GM19468 (cell line): ENCODE results near the gene UBE2E2.

ENCODE experiments used
- ATAC-seq: cut with Tn5 transposase; IDR thresholded peaks from one replicate; pipeline ENCODE4 v1.9.1; 2021; ENCODE audit warnings: mild to moderate bottlenecking, moderate library complexity, moderate number of reproducible peaks; ENCODE audit not compliant: unreplicated experiment; ENCODE audit errors: extremely low read depth

Gene UBE2E2

GRCh38 chr3:23493889-23494288, 290.8 kb downstream of the UBE2E2 start:
- ATAC-seq = no peak

- ATAC-seq = no peak
Observed at GRCh38 chr3:23494967-23495366, 291.8 kb downstream of the UBE2E2 start.

GRCh38 chr3:23495507-23495906, 292.4 kb downstream of the UBE2E2 start:
- ATAC-seq = no peak

- ATAC-seq = no peak
Observed at GRCh38 chr3:23496165-23496564, 293.0 kb downstream of the UBE2E2 start.

- no peak for ATAC-seq
Observed at GRCh38 chr3:23497156-23497555, 294.0 kb downstream of the UBE2E2 start.

- no peak for ATAC-seq
Observed at GRCh38 chr3:23501201-23501802, 298.2 kb downstream of the UBE2E2 start.

GRCh38 chr3:23508464-23508863, 305.3 kb downstream of the UBE2E2 start:
- ATAC-seq = no peak

GRCh38 chr3:23518441-23518840, 315.3 kb downstream of the UBE2E2 start:
- ATAC-seq = no peak

- peak; percentile 54 for ATAC-seq
Observed at GRCh38 chr3:23519314-23520208, 316.4 kb downstream of the UBE2E2 start.

GRCh38 chr3:23527326-23527725, 324.2 kb downstream of the UBE2E2 start:
- no peak for ATAC-seq

- no peak for ATAC-seq
Observed at GRCh38 chr3:23533596-23533995, 330.5 kb downstream of the UBE2E2 start.

GRCh38 chr3:23533996-23534395, 330.9 kb downstream of the UBE2E2 start:
- no peak for ATAC-seq

- ATAC-seq = no peak
Observed at GRCh38 chr3:23537101-23537551, 334.0 kb downstream of the UBE2E2 start.

GRCh38 chr3:23539185-23539584, 336.1 kb downstream of the UBE2E2 start:
- ATAC-seq = no peak

GRCh38 chr3:23540600-23540999, 337.5 kb downstream of the UBE2E2 start:
- no peak for ATAC-seq

GRCh38 chr3:23542079-23542478, 339.0 kb downstream of the UBE2E2 start:
- ATAC-seq = no peak

- no peak for ATAC-seq
Observed at GRCh38 chr3:23546181-23546580, 343.1 kb downstream of the UBE2E2 start.

GRCh38 chr3:23547905-23548650, 345.0 kb downstream of the UBE2E2 start:
- ATAC-seq = no peak

GRCh38 chr3:23548706-23549105, 345.6 kb downstream of the UBE2E2 start:
- ATAC-seq = no peak

GRCh38 chr3:23549148-23549910, 346.2 kb downstream of the UBE2E2 start:
- no peak for ATAC-seq
